Measurements from ENCODE around the gene ASTL.

Gene ASTL

GRCh38 chr2:96124406-96125265, 13.7 kb downstream of the ASTL start:
- DNase-seq = no peak

DNA sequence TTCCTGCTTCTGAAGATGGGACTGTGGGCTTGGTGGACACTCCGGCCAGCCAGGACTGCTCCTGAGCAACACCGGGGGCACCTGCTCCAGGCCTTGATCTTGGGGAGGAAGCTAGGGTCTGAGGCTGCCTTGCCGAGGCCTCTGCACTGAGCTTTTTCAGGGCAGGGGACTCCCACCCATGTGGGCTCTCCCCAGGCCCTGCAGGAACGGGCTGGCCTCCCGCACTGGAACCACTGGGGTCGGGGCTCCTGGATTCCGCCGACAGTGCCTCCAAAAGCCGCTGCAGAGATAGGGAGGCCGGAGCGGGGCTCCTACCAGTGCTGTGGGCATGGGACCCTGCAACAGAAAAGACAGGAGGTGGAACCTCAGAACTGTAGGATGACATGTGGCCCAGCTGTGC, 14.4 kb downstream of the ASTL start:
- no peak for DNase-seq

DNA sequence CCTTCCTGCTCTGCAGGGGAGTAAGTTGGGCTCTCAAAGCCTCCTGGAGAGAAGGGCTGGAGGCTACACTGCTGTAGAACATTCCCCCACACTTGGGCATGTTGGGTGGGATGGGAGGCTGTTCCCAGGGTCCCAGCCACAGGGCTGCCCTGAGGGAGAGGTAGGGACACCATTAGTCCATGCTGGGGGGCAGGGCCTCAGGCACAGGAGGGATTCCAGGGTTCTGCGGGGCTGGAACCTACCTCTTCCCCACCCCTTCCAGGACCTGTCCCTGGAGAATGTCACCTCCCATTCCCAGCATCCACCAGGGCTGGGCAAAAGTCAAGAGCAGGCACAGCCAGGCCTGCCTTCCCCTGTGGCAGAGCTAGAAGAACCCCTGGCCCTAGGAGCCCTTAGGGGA, 15.0 kb downstream of the ASTL start:
- no peak for DNase-seq

- no peak for DNase-seq
Observed at GRCh38 chr2:96122391-96122790, 15.9 kb downstream of the ASTL start.

GRCh38 chr2:96121414-96121813, 16.9 kb downstream of the ASTL start:
- DNase-seq = no peak

GRCh38 chr2:96120991-96121390, 17.3 kb downstream of the ASTL start:
- DNase-seq = no peak

GRCh38 chr2:96120091-96120720, 18.1 kb downstream of the ASTL start:
- DNase-seq = no peak

DNA sequence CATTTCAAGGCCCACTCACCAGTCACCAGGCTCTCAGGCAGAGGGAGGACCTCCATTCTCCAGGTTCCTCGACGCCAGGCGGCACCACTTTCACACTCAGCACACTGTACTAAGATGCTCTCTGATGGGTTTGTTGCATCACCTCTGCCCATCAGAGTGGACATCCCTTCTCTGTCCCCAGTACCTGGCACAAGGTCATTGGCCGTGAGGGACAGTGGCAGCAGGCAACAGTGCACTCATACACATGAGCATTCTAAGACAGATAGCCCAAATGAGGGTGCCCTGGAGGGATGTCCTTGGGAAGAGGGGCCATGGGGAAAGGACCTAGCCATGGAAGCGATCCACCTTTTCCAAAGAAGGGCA, 18.9 kb downstream of the ASTL start:
- no peak for DNase-seq

DNA sequence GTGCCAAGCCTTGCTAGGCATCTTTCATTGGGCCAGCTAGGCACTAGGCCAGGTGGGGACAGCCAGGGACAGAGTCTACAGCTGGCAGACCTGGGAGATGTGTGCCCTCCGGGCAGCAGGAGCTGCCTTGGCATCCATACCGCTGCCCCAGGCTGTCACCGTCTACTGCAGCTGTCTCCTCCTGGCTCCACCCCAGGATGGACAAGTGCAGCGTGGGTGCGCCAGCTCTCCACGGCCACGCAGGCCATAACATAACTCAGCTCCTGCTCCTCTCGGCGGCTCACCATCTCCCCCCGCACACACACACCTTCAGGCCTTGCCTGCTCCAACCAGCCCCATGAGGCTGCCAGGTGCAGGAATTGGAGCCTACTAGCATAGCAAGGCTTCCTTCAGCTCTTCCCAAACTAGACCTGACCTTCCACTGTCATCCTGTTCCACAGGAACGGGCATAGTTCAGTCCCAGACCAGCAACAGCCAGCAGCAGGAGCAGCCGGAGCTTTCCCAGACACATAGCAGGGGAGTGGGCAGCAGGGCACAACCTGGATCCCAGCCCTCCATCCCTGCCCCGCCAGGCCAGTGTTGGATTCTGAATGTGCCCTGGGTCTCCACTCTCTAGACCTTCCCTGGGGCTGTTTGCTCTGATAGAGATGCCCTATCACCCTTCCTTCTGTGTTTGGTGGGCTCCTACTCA, 19.5 kb downstream of the ASTL start:
- DNase-seq = no peak

- DNase-seq = no peak
Observed at GRCh38 chr2:96117701-96118588, 20.4 kb downstream of the ASTL start.

GRCh38 chr2:96116879-96117533, 21.3 kb downstream of the ASTL start:
- peak; percentile 21 for DNase-seq

GRCh38 chr2:96116424-96116878, 21.9 kb downstream of the ASTL start, which contains the start of gene ADRA2B:
Gene ADRA2B (minus strand): TSS chr2:96116571. CDS start chr2:96116149, 422 bp downstream.
- peak; percentile 20 for DNase-seq

DNA sequence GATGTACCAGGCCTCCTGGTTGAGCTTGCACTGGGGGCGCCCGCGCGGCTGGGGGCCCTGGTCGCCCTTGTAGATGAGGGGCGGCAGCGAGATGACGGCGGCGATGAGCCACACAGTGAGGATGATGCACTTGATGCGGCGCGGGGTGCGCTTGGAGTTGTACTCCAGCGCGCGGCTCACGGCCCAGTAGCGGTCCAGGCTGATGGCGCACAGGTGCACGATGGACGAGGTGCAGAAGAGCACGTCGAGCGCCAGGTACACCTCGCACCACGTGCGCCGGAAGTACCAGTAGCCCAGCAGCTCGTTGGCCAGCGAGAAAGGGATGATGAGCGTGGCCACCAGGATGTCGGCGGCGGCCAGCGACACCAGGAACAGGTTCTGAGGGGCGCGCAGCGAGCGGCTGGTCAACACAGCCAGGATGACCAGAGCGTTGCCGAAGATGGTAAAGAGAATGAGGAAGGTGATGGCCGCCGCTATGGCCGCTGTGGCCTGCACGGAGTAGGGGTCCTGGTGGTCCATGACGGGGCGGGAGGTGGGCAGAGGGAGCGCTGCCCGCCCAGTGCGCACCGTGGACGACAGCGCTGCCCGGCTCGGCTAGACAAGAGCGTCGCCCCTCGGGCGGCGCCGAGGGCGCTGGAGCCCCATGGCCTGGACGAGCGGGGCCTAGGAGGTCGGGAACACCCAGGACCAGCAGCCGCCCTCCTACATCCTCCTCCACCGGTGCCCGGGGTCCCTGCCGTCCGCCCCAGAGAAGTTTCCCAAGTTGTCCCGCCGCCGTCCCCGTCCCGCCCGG, 22.5 kb downstream of the ASTL start:
- no peak for DNase-seq

GRCh38 chr2:96114903-96115581, 23.3 kb downstream of the ASTL start:
- DNase-seq = no peak

DNA sequence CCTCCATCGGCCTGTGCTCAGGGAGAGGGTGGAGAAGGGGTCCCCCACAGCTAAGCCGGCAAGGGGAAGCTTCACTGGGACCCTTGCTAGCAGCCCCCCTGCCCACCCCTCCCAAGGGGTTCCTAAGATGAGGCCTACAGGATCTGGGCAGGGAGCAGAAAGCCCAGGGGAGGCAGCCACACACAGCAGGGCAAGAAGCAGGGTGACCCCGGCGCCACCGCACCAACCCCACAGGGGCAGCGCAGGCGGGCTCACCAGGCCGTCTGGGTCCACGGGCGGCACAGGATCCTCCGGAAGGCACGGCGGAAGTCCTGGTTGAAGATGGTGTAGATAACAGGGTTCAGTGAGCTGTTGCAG, 23.8 kb downstream of the ASTL start:
- DNase-seq = no peak

DNA sequence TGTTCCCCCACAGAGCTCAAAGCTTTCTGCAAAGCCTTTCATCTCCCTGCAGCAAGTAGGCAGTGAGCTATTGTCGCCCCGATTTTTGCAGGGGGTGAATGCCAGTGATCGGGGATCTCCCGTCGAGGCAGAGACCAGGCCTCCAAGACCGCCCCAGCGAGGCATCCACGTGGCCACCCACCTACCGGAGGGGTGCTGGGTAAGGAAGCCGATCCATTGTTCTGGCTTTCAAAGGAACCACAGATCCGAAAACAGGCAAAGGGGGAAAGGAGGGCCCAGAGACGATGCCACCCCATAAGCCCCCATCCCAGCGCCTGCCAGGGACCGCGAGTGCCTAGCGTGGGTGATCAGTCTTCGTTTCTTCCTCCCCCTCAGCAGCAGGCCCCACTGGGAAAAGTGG, 24.4 kb downstream of the ASTL start:
- no peak for DNase-seq

DNA sequence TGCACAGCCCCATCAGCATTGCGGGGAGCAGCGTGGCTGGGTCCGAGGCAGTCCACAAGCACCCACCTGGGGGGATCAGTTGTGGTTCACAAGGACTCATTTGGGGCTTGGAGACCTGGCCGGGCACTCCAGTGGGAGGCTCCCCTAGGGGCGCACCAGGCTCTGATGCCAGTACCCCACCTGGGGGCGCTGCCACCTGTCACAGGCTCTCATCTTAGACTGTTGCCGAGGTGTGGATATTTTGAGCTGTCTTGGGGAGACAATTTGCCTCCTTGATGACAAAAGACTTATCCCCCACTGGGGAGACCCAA, 25.0 kb downstream of the ASTL start:
- DNase-seq = no peak

- no peak for DNase-seq
Observed at GRCh38 chr2:96112501-96113366, 25.6 kb downstream of the ASTL start.

DNA sequence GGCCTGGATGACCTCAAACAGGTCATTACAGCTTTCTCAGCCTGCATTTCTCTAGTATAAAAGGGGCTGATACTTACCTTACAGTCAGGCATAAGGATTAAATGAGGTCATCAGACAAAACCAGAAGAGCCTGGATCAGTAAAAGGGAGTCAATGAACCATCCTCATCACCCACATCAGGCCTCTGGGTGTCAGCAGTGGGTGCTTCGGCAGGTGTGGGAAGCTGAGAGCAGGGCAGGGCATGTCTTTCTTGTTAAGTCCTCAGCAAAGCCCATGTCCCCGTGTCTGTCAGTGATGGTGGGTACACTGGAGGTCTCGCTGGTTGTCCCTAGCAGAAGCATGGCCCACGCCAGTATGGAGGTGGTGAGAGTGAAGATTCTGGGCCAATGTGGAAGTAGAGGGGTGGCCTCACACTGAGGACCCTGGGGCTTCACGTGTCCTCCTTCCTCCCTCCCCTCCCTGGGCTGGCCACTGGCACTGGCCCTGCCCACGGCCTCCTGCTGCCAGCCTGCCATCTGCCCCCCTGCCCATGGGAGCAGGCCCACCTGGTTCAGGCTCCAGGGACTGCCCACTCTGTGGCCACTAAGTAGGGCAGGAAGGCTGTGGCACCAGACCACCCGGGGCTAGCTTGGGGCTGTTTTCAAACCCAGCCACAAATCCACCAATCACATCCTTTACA, 26.3 kb downstream of the ASTL start:
- no peak for DNase-seq
